WTC11 (cell line): ENCODE data around the gene IFIT1.

Experiments used
- ATF2 ChIP-seq: sonication (generic); formaldehyde crosslinking; IDR thresholded peaks from 2 replicates; pipeline ENCODE4 v1.8.1; 2022; ENCODE audit warnings: low read depth, missing genetic modification reagents, borderline replicate concordance
- CREB1 ChIP-seq: sonication (generic); formaldehyde crosslinking; IDR thresholded peaks from 2 replicates; pipeline ENCODE4 v1.8.0; 2023; ENCODE audit warnings: mild to moderate bottlenecking, missing genetic modification reagents
- CTCF ChIP-seq: fragments of 200-600 bp; IDR thresholded peaks from 2 replicates; pipeline ENCODE4 v1.8.0; 2022; ENCODE audit warnings: antibody characterized with exemption
- FOXJ3 ChIP-seq: sonication (generic); formaldehyde crosslinking; IDR thresholded peaks from 2 replicates; pipeline ENCODE4 v1.9.0; 2021; ENCODE audit warnings: missing genetic modification reagents, mild to moderate bottlenecking, borderline replicate concordance
- HMGXB4 ChIP-seq: sonication (generic); formaldehyde crosslinking; IDR thresholded peaks from 2 replicates; pipeline ENCODE4 v1.8.1; 2023; ENCODE audit warnings: mild to moderate bottlenecking, moderate library complexity, missing genetic modification reagents
- JUN ChIP-seq: sonication (generic); formaldehyde crosslinking; IDR thresholded peaks from 2 replicates; pipeline ENCODE4 v1.8.0; 2023; ENCODE audit warnings: mild to moderate bottlenecking, missing genetic modification reagents
- NR1H2 ChIP-seq: sonication (generic); formaldehyde crosslinking; IDR thresholded peaks from 2 replicates; pipeline ENCODE4 v1.9.0; 2021; ENCODE audit warnings: mild to moderate bottlenecking, moderate library complexity, missing genetic modification reagents
- SP1 ChIP-seq: sonication (generic); formaldehyde crosslinking; conservative IDR thresholded peaks from 2 replicates; pipeline ENCODE4 v1.8.1; 2022; ENCODE audit warnings: missing genetic modification reagents
- TEAD4 ChIP-seq: sonication (generic); formaldehyde crosslinking; IDR thresholded peaks from 2 replicates; pipeline ENCODE4 v1.8.0; 2022; ENCODE audit warnings: mild to moderate bottlenecking, missing genetic modification reagents
- ZNF512 ChIP-seq: sonication (generic); formaldehyde crosslinking; IDR thresholded peaks from 2 replicates; pipeline ENCODE4 v1.8.1; 2022; ENCODE audit warnings: missing genetic modification reagents, borderline replicate concordance

GRCh38 chr10:89374713-89375141, 17.7 kb upstream of the IFIT1 start:
- no peak for TF ChIP-seq NR1H2
- TF ChIP-seq HMGXB4 (CRISPR knock-in tag): no peak
- TF ChIP-seq TEAD4 (CRISPR knock-in tag): no peak
- TF ChIP-seq JUN (CRISPR knock-in tag): no peak
- no peak for TF ChIP-seq CTCF
- TF ChIP-seq ZNF512 (CRISPR knock-in tag): no peak
- no peak for TF ChIP-seq CREB1 (CRISPR knock-in tag)
- TF ChIP-seq SP1 (CRISPR knock-in tag): no peak
- TF ChIP-seq FOXJ3 (CRISPR knock-in tag): no peak
- no peak for TF ChIP-seq ATF2 (CRISPR knock-in tag)
